NCI-H748 (cell line): Measurements from ENCODE around the gene ADGRB3.
"Not testable (repeated sequence)": the region's sequence is repeated elsewhere in the genome, so short reads cannot be mapped to it uniquely, and the experiment has no call there.

Experiments
- DNase-seq: peaks from one replicate; lab custom pipeline; 2025; ENCODE audit not compliant: unreplicated experiment; lab: John Stamatoyannopoulos, UW

Gene ADGRB3

DNA sequence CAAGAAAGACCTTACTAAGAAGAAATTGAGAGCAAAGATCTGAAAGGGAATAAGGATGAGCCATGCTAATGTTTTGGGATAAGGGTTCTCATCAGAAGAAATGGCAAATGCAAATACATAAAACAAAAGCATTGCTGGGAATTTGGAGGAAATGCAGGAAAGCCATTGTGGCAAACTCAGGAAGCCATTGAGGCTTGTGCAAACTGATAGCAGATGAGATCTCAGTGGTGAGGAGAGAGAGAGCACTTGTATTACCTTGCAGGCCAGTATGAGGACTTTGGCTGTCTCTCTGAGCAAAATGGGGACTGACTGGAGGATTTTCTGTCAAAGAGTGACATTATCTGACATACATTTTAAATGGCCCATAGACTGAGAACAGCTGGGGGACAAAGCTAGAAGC is 103.0 kb downstream of the ADGRB3 start:
- no peak for DNase-seq

DNA sequence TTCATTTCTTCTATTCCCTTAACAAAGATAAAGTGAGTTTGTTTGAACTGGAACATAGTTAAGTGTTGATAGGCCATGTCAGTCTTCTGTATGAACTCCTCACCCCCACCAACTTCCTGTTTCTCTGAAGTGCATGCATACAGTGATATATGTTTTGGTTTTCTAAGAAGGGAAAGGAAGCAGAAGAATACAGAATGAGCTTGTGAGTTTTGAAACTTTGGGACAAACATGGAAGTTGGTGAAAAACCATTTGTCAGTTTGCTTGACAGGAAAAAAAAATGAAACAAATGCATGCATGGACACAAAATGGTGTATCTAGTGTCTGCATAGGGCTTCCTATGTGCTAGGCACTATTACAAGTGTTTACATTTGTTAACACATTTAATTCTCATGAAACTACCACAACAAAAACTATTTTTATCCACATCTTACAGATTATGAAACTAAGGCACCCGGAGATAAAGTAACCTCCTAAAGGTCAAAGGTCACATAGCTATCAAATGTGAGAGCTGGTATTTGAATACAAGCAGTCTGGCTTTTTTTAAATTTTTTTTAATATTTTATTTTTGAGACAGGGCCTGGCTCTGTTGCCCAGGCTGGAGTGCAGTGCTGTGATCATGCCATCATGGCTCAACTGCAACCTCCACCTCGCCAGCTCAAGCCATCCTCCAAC is 105.9 kb downstream of the ADGRB3 start:
- DNase-seq: no peak

DNA sequence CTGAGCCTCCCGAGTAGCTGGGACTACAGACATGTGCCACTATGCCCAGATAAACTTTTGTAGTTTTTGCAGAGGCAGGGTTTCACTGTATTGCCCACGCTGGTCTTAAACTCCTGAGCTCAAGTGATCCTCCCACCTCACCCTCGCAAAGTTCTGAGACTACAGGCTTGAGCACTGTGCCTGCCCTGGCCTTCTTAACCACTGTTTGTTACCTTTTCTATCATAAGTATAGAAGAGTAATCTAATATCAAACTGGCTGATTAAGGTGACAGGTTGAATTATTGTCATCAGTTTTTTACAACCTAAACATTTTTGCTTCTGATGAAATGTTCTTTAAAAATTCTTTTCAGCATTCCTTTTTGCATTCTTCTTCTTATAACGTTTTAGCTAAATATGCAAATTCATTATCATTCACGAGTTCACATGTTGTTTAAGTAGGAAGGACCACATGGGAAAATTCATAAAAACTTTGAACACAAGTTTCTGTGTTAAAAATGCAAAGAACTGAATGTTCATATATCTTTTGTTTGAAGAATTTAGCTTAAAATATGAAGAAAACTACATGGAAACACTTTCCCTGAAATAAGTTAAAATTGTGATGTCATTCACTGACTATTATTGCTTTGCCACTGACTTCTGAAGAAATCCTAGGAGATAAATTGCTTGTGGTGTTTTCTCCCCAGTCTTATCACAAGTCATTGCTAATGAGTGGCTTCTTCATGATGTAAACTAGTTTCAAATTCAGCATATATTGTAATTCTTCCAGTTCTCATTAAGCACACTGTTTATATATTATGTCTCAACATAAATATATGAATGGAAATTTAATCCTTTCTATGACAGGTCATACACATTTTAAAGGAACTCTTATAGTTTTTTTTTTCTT is 106.7 kb downstream of the ADGRB3 start:
- DNase-seq: no peak

DNA sequence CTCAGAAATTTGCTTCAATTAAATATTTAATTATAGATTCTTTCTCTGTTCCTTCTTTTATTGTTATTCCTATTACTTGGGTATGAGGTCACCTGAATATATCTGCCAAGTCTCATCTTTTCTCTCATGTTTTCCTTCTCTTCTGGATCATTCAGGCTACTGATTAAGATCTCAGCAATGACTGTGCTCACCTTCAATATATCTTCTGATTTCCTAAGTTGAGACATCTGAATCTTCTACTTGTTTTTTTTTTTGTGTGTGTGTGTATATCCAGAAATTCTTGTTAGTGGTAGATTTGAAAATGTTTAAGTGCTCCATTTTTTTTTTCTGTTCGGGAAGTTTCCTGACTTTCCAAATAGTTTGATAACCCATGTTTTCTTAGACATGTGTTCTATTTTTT is 108.0 kb downstream of the ADGRB3 start:
- no peak for DNase-seq

DNA sequence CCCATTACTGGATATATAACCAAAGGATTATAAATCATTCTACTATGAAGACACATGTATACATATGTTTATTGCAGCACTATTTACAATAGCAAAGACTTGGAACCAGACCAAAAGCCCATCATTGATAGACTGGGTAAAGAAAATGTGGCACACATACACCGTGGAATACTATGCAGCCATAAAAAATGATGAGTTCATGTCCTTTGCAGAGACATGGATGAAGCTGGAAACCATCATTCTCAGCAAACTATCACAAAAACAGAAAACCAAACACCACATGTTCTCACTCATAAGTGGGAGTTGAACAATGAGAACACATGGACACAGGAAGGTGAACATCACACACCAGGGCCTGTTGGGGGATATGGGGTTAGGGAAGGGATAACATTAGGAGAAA is 109.3 kb downstream of the ADGRB3 start:
- DNase-seq: not testable (repeated sequence)

DNA sequence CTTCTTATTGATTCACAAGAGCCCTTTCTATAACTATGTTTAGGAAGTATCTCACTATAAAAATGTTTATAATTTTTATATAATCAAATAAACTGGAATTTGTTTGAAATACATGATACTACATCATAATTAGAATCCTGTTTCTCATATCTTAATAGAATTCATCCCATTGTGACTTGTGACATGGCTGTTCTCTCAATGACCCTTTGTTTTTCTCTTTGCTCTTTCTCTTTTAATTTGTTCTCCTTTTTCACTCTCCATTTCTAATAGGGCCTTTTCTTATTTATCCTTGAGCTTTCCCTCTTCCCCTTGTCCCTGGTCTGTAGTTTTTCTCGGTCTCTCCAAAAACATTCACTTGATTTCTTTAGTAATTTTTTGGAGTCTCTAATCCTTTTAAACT is 111.3 kb downstream of the ADGRB3 start:
- no peak for DNase-seq

DNA sequence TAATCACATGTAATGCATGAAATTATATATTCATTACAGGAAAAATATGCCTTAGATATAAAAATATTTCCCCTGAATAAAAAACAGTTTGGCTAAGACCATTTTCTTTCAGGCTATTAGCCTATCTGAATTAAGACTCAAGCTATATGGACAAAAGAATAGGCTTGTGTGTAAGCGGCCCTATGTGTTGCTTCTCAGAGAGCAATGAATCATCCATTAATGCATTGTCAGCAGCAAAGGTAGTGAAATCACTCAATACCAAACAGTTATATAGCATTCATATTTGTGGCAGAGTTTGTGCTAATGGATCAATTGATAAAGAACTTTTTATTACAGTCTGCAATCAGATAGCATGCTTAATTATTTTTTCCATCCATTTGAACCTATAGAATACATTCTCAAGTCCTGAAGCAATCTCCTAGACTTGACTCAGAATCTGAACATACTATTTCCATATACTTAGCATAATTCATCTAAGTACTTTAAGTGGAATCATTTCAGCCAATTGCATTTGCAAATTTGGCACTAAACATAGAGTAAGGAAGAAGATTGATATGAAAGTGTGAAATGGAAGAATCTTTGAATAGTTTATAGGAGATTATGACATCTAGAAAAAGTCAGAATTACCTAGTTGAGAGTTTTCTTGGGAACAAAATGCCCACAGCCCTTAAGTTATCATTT is 112.2 kb downstream of the ADGRB3 start:
- no peak for DNase-seq

DNA sequence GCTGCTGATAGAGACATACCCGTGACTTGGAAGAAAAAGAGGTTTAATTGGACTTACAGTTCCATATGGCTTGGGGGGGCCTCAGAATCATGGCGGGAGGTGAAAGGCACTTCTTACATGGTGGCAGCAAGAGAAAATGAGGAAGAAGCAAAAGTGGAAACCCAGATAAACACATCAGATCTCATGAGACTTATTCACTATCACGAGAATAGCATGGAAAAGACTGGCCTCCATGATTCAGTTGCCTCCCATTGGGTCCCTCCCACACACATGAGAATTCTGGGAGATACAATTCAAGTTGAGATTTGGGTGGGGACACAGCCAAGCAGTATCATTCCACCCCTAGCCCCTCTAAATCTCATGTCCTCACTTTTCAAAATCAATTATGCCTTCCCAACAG is 112.8 kb downstream of the ADGRB3 start:
- DNase-seq: not testable (repeated sequence)

DNA sequence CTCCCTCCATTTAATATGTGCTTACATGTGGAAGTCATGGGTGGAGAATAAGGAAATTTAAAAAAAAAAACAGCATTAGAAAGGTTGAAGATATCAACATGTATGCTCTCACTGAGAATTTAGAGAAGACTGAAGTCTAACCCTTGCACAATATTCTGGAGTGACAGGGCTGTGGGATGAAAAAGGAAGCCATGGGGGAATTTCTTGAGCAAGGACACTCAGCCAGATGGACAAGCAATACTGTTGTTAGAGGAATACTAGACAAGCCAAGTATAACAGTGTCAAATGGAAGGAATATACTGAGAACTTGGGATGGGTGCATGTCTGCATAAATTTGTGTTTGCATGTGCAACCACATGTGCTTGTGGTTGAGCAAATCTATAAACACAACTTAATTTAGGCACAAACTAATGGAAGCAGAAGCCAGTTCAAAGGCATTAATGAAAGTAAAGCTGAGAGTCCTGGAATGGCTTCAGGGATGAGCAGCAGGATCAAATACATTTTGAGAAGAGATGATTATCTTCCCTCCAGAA is 119.7 kb downstream of the ADGRB3 start:
- DNase-seq: no peak

DNA sequence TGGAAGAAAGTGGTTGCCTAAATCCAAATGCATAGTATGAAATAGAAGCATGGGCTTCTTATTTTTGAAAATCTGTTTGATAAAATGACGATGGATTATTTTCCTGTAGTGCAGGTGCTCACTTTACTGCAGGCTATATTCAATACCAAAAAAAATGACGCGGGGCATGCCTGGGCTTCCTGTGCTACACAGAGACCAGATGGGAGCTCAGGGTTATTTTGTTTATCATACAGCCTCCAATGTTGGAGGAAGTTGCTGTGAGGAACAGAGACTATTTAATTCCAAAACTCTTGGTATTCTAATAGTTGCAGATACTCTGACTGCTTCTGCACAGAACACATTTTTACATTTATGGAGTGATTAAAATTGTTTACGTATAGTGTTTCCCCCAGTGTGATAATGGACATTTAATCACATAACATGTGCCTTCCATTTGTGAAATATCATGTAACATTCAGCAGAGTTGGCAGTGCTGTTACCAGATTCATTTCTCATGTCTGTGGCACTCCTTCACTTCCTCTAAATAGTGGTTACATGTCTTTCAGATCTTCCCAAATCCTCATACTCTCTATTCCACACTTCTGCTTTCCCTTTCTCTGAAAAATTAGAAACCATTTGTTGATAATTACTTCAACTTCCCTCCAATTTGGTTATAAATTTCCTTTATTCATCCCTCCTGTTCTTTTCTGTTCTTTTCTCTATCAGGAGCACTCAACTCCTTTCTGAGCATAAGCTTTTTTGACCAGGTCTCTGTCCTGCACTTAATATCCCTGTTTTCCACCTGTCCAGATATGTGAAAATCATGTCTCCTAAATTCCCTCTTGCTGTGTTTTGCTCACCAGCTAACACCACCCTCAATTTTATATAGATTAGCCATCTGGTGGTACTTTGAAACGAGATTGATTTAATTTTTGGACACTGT is 121.6 kb downstream of the ADGRB3 start:
- no peak for DNase-seq

DNA sequence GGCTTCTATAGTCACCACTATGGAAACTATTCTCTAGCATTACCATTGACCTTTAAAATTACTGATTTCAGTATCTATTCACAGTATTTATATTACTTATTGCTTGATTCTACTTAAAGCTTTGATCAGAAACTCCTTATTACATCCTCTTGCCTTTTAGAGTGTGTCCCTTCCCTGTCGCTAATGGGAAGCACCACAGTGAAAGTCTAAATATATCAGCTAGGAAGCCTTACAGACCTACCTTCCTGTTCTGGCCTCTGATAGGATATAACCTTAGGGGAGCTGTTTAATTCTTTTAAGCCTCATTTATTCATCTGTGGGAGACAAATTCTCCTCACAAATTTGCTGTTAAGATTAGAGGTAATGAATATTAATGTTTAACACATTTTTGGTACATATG is 122.7 kb downstream of the ADGRB3 start:
- DNase-seq: no peak

DNA sequence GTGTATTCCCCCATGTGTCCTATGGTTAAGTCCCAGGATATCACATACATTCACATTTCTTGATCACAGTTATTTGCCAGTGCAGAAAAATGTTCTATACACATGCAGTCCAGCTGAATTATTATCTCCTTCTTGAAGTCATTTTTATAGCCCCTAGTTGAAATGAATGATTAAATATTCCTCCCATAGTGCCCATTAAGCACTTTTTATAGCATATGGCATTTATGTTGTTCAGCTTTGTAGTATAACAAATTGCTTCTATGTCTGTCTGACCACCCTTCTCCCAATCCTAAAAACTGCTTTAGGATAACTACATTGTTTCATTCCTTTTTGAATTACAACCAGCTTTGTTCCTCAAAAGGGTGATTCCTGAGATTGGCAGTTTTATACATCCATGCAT is 123.5 kb downstream of the ADGRB3 start:
- no peak for DNase-seq

DNA sequence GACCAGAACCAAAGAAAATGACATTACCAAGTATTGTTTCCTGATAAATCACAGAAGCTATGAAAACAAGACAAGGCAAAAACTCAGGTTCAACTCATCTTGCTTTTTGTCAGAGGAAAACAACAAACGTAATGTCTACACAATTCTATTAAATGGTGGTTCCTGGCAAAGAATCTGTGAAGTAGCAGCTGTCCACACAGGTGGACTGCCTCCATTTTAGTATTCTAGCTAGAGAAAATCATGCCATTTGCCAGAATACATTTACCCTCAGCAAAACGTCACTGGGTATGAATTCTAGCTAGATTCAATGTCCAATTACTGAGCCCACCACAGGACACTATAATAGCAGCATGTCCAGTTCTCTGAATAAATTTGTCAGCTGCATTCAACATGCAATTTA is 125.4 kb downstream of the ADGRB3 start:
- DNase-seq: no peak

DNA sequence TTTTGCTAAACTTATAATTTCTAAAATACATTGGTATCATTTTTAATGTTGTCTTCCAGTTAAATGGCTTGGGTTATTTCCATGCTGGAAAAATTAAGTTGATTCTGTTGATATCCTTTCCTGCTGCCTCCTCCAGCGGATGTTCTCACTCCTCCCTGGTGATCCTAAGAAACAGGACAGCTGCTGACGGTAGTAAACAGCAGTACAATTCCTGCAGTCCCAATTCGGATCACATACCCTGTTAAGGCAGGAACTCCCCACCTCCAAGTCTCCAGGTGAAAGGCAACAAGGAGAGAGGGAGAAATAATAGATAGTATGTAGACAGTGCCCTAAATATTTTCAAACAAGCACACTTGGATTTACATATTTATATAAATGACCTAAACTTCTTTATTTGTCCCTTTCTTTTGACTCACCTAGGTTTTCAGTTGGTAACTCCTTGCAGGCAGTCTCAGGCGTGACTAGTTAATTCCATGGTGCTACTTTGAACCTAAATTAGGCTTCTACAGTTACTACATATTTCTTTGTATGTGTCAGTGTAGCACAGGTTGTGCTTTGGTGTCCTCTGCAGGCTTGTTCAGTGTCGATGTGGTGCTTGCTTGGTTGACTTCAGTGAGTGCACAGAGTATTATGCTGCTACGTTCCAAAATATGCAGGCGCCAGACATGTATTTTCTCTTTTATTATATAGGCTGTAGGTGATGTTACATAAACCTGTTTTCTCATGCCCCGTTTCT is 126.0 kb downstream of the ADGRB3 start:
- DNase-seq: peak; percentile 14

DNA sequence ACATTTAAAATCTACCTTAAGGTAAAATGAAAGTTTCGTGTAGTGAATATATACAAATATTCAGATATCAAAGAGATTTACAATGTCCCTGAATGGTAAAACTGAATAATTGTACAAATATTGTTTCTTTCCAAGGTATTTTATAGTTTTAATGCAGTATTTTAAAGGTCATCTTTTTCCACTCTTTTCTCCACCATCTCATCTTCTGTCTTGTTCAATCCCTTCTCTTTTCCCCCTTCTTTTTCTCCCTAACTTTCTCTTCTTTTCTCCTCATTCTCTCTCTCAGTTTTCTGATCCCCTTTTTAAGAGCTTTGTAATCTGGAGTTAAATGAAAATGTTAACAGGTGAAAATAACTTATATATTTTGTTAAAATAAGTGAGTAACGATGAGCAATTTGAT is 126.9 kb downstream of the ADGRB3 start:
- DNase-seq: no peak

DNA sequence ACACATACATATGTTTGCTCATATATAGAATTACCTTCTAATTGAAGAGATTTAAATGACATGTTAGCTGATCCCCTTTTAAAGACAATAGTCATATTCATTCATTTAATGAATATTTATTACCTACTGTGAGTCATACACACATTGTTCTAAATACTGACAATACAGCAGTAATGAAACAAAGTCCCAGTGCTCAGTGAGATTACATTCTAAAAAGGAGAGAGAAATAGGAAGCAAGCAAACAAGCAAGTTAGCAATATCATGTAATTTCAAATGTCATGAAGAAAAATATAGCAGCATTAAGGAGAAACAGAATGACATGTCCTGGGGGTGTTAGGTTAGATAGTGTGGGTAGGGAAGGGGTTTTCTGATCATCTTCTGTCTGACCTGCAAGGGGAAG is 136.3 kb downstream of the ADGRB3 start:
- no peak for DNase-seq

DNA sequence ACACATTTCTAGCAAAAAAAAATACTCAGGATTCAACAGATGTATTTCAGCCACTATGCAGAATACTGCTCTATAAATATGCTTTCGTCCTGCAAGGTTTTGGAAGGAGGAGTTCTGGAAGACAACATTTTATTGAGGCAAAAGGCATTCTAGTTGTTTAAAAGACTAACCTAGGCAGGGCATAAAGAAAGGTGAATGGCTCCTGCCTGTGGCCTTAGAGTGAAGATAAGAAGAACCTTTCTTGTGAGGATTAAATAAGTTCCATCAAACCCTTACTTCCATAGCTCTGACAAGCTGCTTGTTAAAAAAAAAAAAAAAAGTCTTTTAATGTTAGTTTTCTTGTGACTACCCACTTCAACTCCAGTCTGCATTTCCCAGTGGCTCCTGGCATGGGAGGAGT is 139.8 kb downstream of the ADGRB3 start:
- no peak for DNase-seq

DNA sequence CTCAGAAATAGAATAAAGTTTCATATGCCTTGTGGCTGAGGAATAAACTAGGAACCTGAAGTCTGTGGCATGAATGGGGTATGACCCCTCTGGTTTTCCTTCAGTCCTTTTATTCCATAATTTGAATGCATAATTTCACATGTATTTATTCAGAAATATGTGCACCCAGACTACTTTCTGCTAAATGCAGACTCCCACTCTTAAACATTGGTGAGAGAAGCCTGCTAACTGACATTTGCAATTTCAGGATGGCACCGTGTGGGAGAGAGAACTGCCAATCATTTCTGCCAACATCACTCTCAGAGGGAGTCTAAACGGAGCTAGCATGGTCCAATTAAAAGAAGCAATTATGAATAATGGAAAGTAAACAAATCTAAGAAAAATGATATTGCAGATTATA is 141.3 kb downstream of the ADGRB3 start:
- DNase-seq: no peak

DNA sequence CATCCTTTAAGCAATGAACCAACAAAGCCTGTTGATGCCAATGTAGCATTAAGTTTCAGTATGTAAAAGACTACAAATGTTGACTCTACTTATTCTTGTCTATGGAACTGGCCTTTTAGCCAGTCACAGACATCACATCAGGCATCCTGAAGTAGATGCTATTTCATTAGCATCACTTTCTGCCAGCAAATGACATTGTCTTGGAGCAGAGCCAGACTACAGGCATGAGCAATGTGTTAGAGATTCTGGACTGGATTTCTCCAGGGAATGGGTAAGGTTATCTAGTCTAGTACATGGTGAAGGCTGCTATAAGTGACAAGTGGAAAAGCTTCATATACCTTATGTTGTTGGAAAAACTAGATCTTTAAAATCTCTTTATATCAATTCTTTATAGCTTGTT is 142.9 kb downstream of the ADGRB3 start:
- DNase-seq: peak; percentile 81
